Measurements from ENCODE around the gene DDX42.
A peak's percentile ranks its signal among the peaks of the same experiment; 100 is the strongest.

Gene DDX42

GRCh38 chr17:63843910-63844677 is 70.1 kb downstream of the DDX42 start:
- peak overlapping the region; percentile 92 for H3K4me3 ChIP-seq (replicated peaks; ENCODE audit: low read depth, low read length)
- TF ChIP-seq CTCF (IDR thresholded peaks at IDR 0.05; ENCODE audit: low read length, missing control alignments) = no peak
- peak; percentile 14 for DNase-seq (ENCODE audit: low read depth)

- no peak for TF ChIP-seq CTCF (IDR thresholded peaks at IDR 0.05; ENCODE audit: low read length, missing control alignments)
- no peak overlapping the region for H3K4me3 ChIP-seq (replicated peaks; ENCODE audit: low read depth, low read length)
- DNase-seq (ENCODE audit: low read depth) = no peak
These were observed 71.5 kb downstream of the DDX42 start for GRCh38 chr17:63845509-63845908.

GRCh38 chr17:63847525-63848249 is 73.7 kb downstream of the DDX42 start:
- TF ChIP-seq CTCF (IDR thresholded peaks at IDR 0.05; ENCODE audit: low read length, missing control alignments) = no peak
- H3K4me3 ChIP-seq (replicated peaks; ENCODE audit: low read depth, low read length) = no peak overlapping the region
- DNase-seq (ENCODE audit: low read depth) = no peak

- peak overlapping the region; percentile 39 for H3K4me3 ChIP-seq (replicated peaks; ENCODE audit: low read depth, low read length)
- TF ChIP-seq CTCF (IDR thresholded peaks at IDR 0.05; ENCODE audit: low read length, missing control alignments) = peak; percentile 46
- peak; percentile 95 for DNase-seq (ENCODE audit: low read depth)
These were observed 75.1 kb downstream of the DDX42 start for GRCh38 chr17:63848834-63849689.

DNA sequence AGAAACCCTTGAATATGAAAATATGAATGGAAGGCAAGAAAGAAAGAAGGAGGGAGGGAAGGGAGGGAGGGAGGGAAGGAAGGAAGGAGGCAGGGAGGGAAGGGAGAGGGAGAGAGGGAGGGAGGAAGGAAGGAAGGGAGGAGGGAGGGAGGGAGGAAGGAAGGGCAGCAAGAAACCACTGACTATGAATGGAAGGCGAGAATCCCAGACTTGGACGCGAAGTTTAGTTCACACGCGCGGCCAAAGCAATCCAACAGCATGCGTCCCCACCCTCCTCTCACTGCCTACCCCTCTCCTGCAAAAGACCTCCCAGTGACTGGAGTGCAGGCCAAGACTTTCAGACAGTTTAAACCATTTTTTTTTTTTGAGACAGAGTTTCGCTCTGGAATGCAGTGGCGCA is 76.4 kb downstream of the DDX42 start:
- DNase-seq (ENCODE audit: low read depth) = no peak
- no peak for TF ChIP-seq CTCF (IDR thresholded peaks at IDR 0.05; ENCODE audit: low read length, missing control alignments)
- no peak overlapping the region for H3K4me3 ChIP-seq (replicated peaks; ENCODE audit: low read depth, low read length)

- TF ChIP-seq CTCF (IDR thresholded peaks at IDR 0.05; ENCODE audit: low read length, missing control alignments) = no peak
- DNase-seq (ENCODE audit: low read depth) = no peak
- H3K4me3 ChIP-seq (replicated peaks; ENCODE audit: low read depth, low read length) = no peak overlapping the region
These were observed 79.3 kb downstream of the DDX42 start for GRCh38 chr17:63853260-63853659.
